IPS DF 6.9 (cell line): Measurements from ENCODE around the gene LDHAL6B.

ENCODE experiments used
- DNase-seq: peaks from one replicate; pipeline ENCODE4 v3.0.0-alpha.2; 2013; ENCODE audit warnings: low read depth, low spot score
- H3K27ac ChIP-seq: one replicate; pipeline ENCODE4 v1.5.1; 2013; ENCODE audit warnings: low read length, control low read depth
- H3K27me3 ChIP-seq: 2 replicates; pipeline ENCODE4 v1.6.1; 2013; ENCODE audit warnings: mild to moderate bottlenecking, low read length; ENCODE audit not compliant: control insufficient read depth, insufficient read depth
- H3K36me3 ChIP-seq: 2 replicates; pipeline ENCODE4 v1.6.1; 2013; ENCODE audit warnings: low read length; ENCODE audit not compliant: control insufficient read depth, insufficient read depth
- H3K4me1 ChIP-seq: 2 replicates; pipeline ENCODE4 v1.6.1; 2013; ENCODE audit warnings: low read length; ENCODE audit not compliant: control insufficient read depth, insufficient read depth
- H3K4me3 ChIP-seq: 2 replicates; pipeline ENCODE4 v1.5.1; 2013; ENCODE audit warnings: mild to moderate bottlenecking, low read length
- H3K9me3 ChIP-seq: 2 replicates; pipeline ENCODE4 v1.6.1; 2013; ENCODE audit warnings: low read length, inconsistent platforms; ENCODE audit not compliant: control insufficient read depth, insufficient read depth
- WGBS: extraction: QIAGEN DNeasy Blood & Tissue Kit; methylation state at CpG from one replicate; pipeline ENCODE4 v1.1.7; 2013; ENCODE audit warnings: mixed read lengths, missing lambda C conversion rate; ENCODE audit not compliant: insufficient read length, insufficient coverage; 5-methylcytosine and 5-hydroxymethylcytosine counted together

Gene LDHAL6B

DNA sequence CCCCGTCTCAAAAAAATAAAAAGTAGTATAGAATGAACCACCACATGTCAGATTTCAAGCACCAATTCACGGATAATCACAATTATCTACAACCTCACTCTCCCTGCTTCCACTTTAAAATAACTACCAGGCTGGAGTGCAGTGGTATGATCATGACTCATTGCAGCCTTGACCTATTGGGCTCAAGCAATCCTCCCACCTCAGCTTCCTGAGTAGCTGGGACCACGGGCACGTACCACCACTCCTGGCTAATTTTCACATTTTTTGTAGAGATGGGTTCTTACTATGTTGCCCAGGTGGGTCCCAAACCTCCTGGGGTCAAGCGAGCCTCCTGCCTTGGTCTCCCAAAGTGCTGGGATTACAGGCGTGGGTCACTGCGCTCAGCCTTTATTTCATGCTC is 38.1 kb upstream of the LDHAL6B start:
- DNase-seq = no peak
- no peak overlapping the region for H3K27ac ChIP-seq
- H3K4me3 ChIP-seq = no peak overlapping the region
- no CpG with 5 or more reads among the region's 7 CpGs for WGBS
- H3K27me3 ChIP-seq = no peaks in the 10 kb centered on the region
- H3K9me3 ChIP-seq = no peaks in the 10 kb centered on the region
- peaks cover 6% of the 10 kb centered on the region; the same call in 1 of the 2 replicates for H3K36me3 ChIP-seq
- no peaks in the 10 kb centered on the region for H3K4me1 ChIP-seq

DNA sequence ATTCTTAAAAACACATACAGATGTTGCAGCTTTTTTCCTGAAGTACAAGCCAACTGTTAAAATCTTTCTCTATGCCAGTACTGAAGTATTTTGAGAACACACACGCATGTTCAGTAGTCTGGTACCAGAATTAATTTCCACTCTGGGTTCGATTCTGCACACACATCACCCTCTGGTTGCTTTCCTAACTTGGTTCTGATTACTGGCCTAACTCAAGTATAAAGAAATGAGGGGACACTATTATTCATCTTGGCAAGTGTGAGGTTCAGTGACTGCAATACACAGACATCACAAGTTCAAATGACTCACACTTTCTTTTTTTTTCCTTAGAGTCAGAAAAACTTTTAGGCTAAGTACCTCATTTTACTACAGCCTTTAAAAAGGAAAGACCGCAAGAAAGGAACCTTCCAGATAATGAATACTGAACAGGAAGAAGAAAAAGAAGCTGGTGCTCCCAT is 37.4 kb upstream of the LDHAL6B start:
- Histone ChIP-seq H3K36me3 (peaks cover 6% of the 10 kb centered on the region; the same call in 1 of the 2 replicates), H3K9me3 (no peaks in the 10 kb centered on the region)

DNA sequence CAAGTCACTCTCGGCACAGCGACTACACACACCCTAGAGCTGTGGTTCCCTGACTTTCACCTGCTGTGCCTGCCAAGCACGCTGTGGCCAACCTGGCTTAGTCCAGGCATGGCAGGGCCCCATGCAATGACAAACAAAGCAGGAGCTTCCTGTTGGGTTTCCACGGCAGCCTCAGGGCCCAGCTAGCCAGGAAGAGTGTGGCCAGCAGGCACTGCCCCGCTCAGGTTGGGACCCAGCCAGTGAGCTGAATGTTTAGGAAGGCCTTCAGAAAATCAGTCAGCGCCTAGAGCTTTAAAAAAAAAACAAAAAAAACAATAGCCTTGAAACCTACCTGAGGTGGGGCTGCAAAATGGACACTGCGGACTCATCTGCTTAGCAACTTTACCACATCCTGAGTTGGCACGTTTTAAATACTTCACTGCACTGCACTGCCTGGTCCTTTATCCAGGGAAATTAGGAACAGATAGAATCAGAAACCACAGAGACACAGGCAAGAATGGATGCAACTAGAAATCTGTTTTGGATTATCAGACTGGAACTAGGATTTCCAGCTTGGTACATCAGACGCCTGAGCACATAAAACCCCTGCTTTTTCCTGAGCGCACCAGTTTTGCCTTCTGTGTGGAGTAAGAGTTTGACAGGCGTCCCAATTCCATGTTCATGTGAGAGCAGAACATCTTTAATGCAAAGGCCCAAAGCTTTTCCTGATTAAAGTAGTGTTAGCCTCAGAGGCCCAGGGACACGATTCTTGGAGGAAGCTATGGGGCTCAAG is 36.2 kb upstream of the LDHAL6B start:
- Histone ChIP-seq H3K27ac (no peak overlapping the region), H3K4me3 (no peak overlapping the region), H3K9me3 (no peaks in the 10 kb centered on the region), H3K27me3 (no peaks in the 10 kb centered on the region), H3K36me3 (peaks cover 6% of the 10 kb centered on the region; the same call in 1 of the 2 replicates), H3K4me1 (no peaks in the 10 kb centered on the region)
- WGBS = no CpG with 5 or more reads among the region's 12 CpGs
- no peak for DNase-seq

More for the DNA sequence above, 37.4 kb upstream of the LDHAL6B start:
- no CpG with 5 or more reads among the region's 3 CpGs for WGBS
- no peak overlapping the region for H3K27ac ChIP-seq
- H3K4me1 ChIP-seq = no peaks in the 10 kb centered on the region
- DNase-seq = no peak
- H3K4me3 ChIP-seq = no peak overlapping the region
- no peaks in the 10 kb centered on the region for H3K27me3 ChIP-seq

DNA sequence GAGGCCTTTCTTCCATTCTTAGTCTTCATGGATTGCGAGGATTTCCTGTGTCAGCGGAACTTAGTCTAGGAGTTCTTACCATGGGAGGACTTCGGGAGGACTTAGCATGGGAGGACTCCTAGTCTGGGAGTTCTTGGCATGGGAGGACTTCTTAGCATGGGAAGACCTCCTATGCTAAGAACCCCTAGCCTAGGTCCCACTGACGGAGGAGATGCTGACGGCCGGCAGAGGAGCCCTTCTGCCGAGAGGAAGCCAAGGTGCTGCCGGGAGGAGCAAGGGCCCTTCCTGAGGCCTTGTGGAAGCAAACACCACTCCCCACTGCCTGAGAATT is 35.6 kb upstream of the LDHAL6B start:
- Histone ChIP-seq H3K4me1 (no peaks in the 10 kb centered on the region), H3K36me3 (peaks cover 6% of the 10 kb centered on the region; the same call in 1 of the 2 replicates), H3K9me3 (no peaks in the 10 kb centered on the region), H3K4me3 (no peak overlapping the region), H3K27ac (no peak overlapping the region), H3K27me3 (no peaks in the 10 kb centered on the region)
- no CpG with 5 or more reads among the region's 8 CpGs for whole genome bisulfite sequencing
- no peak for DNase-seq

DNA sequence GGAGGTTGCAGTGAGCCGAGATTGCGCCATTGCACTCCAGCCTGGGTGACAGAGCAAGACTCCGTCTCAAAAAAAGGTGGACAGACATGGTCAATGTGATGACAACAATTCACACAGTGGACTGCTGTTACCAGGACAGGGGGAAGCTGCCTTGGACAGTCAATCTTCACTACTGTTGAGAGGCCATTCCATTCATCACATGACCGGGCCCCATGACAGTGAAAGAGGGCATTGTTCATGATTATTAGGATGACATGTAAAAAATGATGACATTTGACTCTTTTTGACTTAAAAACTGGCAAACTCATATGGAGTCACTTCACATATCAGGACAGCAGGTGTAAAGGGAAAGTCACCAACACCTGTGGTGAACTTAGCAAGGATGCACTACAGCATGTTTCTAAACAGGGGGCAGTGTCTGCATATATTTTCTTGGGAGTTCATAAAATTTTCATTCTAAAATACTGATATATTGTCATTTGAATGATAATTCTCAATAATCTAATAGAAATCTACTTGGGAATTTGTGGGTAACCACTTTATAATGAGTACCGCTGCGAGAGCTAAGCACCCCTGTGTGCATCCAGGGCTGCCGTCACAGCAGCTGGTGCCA is 34.2 kb upstream of the LDHAL6B start:
- no CpG with 5 or more reads among the region's 7 CpGs for WGBS
- Histone ChIP-seq H3K4me1 (no peaks in the 10 kb centered on the region), H3K27ac (no peak overlapping the region), H3K36me3 (peaks cover 6% of the 10 kb centered on the region; the same call in 1 of the 2 replicates), H3K27me3 (no peaks in the 10 kb centered on the region), H3K9me3 (no peaks in the 10 kb centered on the region), H3K4me3 (no peak overlapping the region)
- no peak for DNase-seq

DNA sequence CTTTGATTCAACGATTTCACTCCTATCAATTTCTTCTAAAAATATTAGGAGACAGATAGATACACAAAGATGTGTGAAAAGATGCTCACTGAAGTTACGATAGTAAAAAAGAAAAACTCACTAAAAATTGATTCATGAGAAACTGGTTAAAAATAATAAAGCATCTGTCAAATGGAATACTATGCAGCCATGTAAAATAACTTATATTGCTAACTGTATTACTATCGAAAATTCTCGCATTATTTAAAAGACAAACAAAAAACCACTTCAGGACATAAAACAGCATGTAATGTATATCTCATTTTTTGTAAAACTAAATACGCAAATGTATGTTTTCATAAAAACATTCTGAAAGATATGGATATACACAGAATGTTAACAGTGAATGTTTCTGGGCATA is 33.4 kb upstream of the LDHAL6B start:
- no peak overlapping the region for H3K27ac ChIP-seq
- H3K27me3 ChIP-seq = no peaks in the 10 kb centered on the region
- peaks cover 10% of the 10 kb centered on the region; the same call in 1 of the 2 replicates for H3K36me3 ChIP-seq
- H3K4me3 ChIP-seq = no peak overlapping the region
- no peak for DNase-seq
- H3K9me3 ChIP-seq = no peaks in the 10 kb centered on the region
- no peaks in the 10 kb centered on the region for H3K4me1 ChIP-seq
- 100% methylated on average over 2 of the region's 5 CpGs for WGBS

DNA sequence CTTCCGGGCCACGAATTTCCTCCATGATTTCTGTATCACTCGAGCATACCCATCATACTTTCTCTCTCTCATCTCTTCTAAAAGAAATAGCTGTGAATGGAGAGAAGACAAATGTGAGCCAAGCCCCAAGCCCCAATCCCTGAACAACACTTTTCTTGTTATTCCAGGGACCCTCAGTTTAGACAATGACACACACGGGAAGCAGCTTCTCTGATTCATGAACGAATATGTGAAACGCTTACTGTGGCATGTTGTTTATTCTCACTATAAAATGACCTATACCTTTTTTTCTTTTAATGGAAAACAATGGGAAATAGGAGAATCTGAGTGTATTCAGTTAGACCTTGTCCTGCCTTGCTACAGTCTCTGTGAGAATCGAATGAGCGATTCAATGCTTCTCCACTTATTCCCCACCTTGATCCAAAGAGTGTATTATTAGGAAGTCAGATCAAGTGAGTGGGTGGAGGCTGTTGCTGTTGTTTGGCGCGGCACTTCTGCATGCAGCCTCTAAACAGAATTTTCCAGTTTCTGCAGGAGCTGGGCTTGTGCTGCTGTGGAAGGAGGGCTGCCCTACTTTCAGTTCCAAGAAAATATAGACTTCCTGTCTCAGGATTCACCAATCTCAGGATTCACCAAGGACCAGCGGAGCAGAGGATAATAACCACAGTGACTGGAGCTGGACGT is 32.4 kb upstream of the LDHAL6B start:
- no peak for DNase-seq
- no peaks in the 10 kb centered on the region for H3K4me1 ChIP-seq
- peaks cover 11% of the 10 kb centered on the region; the same call in 1 of the 2 replicates for H3K36me3 ChIP-seq
- H3K27ac ChIP-seq = no peak overlapping the region
- H3K27me3 ChIP-seq = no peaks in the 10 kb centered on the region
- WGBS = no CpG with 5 or more reads among the region's 12 CpGs
- H3K9me3 ChIP-seq = no peaks in the 10 kb centered on the region
- H3K4me3 ChIP-seq = no peak overlapping the region

DNA sequence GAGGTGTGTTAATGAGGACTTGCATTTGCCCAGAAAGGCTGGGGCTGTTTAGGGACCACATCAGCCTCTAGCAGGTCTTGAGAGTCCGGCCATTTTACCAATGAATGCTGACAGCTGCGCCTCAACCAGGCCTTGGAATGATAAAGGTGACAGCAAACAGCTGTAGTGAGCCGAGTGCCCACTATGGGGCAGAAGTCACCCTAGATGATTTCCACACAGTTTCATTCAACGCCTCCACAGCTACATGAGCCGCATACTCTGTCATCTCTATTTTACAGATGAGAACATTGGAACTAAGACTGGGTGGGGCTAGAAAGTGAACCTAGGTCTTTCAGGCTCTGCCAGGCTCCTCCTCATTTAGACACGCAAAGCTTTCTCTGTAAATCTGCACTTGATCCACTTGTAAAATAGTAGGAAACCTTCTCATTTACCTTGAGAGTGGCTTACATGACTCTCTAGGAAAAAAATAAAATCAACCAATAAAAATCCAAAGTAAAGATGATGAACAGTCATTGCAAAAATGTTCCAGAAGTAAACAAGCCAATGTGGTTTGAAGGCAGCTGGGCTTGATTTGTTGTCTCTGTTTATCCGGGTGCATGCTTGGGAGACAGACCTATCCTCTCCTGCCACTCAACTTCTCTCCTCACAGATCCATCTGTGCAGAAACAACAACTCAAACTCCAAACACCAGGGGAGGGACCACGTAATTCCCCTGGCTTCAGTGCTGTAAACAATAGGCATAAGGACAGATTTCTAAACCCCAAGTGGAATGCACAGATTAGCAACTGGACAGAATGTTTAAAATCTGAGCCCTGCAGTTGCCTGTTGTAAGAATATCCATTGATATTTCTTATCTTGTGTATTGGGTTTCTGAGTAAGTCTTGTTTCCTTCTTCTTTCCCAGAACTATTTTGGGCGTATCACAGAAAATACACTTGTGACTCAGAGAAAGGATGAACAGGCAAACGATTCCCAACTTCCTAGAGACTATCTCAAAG is 31.5 kb upstream of the LDHAL6B start:
- Histone ChIP-seq H3K9me3 (no peaks in the 10 kb centered on the region), H3K27me3 (no peaks in the 10 kb centered on the region), H3K4me1 (no peaks in the 10 kb centered on the region), H3K4me3 (no peak overlapping the region), H3K36me3 (peaks cover 11% of the 10 kb centered on the region; the same call in 1 of the 2 replicates), H3K27ac (no peak overlapping the region)
- no CpG with 5 or more reads among the region's 10 CpGs for WGBS
- no peak for DNase-seq

DNA sequence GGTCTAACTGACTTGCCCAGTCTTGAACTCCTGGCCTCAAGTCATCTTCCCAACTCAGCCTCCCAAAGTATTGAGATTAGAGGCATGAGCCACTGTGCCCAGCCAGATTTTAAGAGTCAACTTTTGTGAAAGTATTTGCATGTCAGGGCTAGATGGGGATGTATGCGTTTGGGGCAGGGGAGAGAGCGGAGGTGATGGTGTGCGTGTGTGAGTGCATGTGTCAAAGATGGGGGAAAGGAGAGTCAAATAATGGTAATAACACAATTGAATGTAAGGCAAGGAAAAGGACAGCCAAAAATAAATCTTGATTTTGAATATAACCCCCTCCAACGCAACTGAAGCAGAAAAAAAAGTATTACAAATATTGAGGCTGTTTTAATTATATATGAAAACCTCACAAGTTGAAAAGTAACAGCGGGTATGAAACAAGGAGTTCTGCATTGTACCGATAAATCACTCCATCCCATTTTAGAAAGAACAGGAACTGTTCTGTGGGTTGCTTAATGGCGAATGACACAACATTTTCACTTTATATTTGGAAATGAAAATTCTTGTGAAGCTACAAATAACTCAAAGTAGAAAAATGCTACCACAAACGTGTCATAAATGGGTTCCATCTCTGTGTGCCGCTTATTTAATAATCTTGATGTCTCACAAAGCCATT is 29.9 kb upstream of the LDHAL6B start:
- no peak for DNase-seq
- H3K27me3 ChIP-seq = no peaks in the 10 kb centered on the region
- H3K9me3 ChIP-seq = no peaks in the 10 kb centered on the region
- H3K36me3 ChIP-seq = peaks cover 6% of the 10 kb centered on the region; the same call in 1 of the 2 replicates
- 100% methylated on average over 3 of the region's 9 CpGs for WGBS
- H3K4me1 ChIP-seq = no peaks in the 10 kb centered on the region
- no peak overlapping the region for H3K27ac ChIP-seq
- no peak overlapping the region for H3K4me3 ChIP-seq
